Fibroblast of skin of right quadriceps (primary cell): ENCODE results near the gene MRPL43.
"Not testable (repeated sequence)": the region's sequence is repeated elsewhere in the genome, so short reads cannot be mapped to it uniquely, and the experiment has no call there.

Source experiments
- DNase-seq: peaks from one replicate; pipeline ENCODE4 v3.0.0-alpha.2; 2013

MRPL43 gene

DNA sequence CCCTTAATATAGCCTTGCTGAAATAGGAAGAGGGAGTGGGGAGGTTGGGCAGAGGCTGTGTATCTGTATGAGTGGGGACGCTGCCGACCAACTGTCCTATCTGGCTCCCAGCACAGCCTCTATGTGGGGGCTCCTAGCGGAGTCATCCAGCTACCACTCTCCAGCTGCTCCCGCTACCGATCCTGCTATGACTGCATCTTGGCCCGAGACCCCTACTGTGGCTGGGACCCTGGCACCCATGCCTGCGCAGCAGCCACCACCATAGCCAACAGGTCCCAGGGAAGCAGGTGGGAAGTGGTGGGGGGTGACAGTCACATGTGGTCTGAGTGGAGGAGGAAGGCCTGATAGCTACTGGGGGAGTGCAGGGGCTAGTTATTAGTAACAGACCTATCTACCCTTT lies 6.6 kb downstream of the MRPL43 start:
- DNase-seq, result no peak

DNA sequence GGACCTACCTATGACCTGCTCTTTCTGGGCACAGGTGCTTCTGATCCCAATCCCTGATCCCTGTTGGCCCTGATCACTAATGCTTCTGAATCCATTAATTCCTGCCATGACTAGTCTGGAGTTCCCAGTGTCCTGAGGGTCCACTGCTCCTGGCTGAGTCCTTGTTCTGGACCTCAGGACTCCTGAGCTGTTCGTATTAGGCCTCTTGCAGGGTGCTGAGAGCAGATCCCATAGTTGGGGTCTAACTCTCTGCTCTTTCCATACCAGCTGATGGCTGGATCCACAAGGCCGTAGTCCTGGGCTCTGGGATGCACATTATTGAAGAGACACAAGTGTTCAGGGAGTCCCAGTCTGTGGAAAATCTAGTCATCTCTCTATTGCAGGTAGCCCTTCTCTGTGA lies 7.0 kb downstream of the MRPL43 start:
- no peak for DNase-seq

DNA sequence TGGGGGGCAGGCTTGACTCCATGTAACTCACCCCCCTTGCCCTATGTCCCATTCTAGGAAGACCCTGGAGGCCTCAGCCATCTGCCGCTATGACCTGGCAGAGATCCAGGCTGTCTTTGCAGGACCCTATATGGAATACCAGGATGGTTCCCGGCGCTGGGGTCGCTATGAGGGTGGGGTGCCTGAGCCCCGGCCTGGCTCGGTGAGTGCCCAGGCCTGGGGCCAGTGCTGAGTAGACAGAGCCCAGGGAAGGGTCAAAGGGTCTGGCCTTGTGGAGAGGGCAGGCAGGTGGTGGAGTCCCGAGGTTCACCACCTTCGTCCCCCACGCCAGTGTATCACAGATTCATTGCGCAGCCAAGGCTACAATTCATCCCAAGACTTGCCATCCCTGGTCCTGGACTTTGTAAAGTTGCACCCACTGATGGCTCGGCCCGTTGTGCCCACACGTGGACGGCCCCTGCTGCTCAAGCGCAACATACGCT lies 7.5 kb downstream of the MRPL43 start:
- DNase-seq, result no peak

DNA sequence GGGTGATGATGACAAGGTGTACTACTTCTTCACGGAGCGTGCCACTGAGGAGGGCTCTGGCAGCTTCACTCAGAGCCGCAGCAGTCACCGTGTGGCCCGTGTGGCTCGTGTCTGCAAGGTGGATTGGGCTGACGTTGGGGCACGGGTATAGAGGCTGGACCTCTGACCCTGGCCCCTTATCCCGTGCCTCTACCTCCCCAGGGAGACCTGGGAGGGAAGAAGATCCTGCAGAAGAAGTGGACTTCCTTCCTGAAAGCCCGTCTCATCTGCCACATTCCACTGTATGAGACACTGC lies 8.4 kb downstream of the MRPL43 start:
- DNase-seq, result no peak

DNA sequence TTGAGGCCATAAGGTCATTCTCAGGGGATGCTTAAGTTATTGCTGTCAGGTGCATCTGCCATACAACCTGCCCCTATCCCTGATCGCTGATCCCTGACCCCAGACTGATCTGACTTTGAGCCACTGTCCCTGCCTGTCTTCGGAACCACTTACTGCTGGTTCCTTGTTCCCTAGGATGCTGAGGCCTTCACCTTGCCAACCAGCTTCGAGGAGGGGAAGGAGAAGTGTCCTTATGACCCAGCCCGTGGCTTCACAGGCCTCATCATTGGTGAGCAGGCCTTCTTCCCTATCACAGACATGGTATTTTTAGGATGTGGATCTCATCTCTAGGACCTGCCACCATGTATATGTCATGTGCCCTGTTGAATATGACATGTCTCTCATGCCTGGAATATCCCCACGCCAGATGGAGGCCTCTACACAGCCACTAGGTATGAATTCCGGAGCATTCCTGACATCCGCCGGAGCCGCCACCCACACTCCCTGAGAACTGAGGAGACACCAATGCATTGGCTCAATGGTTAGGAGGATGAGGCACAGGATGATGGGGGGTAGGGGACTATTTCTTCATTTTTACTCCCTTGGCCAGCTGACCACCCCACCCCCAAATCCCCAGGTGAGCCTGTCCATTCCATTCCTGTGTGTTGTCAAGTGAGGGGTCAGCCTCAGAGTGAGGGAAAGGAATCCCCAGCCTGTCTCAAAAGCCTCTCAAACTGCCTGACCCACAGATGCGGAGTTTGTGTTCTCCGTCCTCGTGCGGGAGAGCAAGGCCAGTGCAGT lies 9.0 kb downstream of the MRPL43 start:
- DNase-seq, result no peak

DNA sequence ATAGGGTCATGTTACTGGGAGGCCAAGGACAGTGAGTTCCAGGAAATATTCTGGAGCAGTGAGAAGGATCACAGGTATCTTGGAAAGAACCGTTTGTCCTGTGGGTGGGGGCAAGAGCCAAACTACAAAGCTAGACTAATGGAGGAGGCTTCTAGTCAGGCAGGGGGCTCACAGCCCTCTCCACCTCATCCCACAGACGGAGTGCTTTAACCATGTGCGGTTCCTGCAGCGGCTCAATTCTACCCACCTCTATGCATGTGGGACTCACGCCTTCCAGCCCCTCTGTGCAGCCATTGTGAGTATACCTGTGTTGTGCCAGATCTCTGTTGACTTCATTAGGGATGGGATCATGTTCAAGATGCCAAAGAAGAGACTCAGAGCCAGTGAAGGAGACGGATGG lies 9.9 kb downstream of the MRPL43 start:
- DNase-seq, result no peak

DNA sequence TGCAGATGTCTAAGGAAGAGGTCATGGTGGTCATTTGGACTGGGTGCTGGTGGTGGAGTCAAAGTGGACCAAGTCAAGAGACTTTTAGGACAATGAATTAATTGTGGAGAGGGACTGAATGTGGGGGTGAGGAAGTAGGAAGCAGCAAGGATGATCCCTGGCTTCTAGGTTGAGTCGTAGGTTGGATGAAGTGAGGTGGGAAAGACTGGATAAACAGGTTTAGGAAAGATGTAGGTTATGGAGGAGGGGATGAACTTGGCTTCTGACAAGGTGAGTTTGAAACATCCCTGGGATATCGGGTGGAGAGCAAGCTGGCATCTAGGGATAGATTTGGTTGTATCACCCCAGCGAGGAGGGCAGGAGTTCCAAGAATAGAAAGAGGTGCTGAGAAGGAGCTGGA lies 10.4 kb downstream of the MRPL43 start:
- DNase-seq, result no peak

DNA sequence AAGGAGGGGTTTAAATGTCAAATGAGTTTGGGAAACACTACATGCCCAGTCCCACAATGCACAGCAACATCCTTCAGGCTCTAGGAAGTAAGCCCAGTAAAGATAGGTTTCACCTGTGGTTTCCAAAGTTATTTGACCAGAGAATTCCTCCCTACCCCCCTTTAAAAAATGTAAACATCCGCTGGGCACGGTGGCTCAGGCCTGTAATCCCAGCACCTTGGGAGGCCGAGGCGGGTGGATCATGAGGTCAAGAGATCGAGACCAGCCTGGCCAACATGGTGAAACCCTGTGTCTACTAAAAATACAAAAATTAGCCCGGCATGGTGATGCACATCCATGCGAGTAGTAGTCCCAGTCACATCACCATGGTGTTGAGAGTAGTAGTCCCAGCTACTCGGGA lies 11.9 kb downstream of the MRPL43 start:
- not testable (repeated sequence) for DNase-seq

DNA sequence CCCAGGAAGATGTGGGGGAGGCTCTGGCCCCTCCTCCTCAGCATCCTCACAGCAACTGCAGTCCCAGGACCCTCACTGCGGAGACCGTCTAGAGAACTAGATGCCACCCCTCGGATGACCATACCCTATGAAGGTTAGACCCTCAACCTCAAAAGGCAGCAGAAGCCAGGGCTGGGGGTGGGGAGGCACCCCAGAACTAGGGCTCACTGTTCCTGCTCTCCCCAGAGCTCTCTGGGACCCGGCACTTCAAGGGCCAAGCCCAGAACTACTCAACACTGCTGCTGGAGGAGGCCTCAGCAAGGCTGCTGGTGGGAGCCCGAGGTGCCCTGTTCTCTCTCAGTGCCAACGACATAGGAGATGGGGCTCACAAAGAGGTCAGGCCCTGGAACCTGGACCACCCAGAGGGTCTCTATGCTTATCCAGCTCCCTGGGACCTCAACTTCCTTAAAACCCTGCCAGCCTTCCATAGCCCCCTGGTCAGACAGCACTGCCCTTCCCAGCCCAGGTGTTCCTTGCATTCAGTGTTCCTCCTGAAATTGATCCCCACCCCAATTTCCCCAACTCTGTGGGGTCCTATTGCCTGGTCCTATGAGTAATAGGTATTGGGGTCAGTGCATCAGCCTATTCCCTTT lies 14.3 kb downstream of the MRPL43 start:
- no peak for DNase-seq

DNA sequence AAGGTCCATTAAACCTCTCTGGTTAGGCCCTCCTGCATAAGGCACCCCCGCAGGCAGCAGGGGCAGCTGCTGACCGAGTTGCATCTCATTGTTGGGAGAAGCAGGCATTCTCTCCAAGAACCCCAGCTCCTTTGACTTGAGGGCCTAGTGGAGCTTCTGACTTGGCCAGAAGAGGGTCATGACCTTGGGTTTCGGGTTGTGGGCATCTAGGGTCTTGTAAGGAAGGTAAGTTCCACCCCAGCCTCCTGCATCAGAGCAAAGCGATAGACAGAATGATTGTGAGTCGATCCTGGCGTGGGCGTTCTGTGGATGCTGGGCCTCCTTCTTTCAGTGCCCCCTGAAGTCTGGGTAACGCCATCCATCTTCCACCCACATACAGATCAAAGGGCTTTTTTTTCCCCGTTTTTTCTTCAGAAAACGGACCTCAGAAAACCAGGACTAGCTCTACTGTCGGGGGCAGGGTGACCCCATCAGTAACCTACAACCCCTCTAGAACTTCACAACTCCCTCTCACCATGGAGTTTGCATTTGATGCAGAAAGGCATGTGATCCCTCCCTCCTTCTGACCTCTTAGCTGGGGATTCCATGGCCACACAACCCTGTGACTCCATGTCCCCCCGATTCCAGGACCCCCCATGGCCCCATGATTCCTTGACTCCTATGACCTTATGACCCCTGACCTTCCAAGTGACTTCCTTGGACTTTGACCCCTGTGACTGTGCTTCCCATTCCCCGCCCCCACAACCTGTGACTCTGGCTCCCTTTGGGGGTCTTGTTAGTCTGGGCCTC lies 15.0 kb downstream of the MRPL43 start:
- no peak for DNase-seq

DNA sequence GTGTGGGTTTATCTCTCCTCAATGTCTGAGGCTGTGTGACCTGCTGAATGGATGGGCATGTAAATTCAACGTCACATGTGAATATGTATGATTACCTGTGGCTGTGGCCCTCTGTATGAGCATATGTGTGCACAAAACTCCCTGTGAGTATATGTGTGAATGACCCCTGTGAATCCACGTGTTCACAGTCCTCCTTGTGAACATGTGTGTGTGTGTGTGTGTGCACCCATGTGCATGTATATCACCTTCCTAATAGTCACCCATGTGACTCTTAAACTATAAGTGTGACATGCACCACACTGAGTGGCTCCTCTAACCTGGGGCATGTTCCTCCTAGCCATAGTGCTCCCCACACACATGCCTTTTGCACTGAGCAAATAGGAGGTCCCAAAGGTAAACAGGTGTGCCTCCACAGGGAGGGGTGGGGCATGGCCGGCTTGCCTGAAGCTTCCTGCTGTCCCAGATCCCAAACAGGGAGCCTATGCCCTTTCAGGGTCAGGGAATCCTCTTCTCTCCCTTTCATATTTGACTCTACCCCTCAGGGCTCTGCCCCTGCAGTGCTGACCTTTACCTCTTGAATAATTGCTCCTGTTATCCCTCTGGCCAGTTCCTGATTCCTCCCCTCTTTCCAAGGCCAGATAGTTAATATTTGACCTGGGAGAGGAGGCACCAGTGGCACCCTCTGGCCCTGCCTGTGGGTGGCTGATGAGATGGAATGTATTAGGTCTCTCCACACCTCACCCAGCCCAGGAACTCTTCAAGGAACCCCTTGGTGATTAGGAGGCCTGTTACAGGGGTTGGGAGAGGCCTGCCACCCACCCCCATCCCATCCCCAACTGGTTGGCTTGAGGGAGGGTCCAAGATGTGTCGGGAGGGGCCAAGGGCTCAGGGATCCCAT lies 16.1 kb downstream of the MRPL43 start:
- DNase-seq, result no peak

DNA sequence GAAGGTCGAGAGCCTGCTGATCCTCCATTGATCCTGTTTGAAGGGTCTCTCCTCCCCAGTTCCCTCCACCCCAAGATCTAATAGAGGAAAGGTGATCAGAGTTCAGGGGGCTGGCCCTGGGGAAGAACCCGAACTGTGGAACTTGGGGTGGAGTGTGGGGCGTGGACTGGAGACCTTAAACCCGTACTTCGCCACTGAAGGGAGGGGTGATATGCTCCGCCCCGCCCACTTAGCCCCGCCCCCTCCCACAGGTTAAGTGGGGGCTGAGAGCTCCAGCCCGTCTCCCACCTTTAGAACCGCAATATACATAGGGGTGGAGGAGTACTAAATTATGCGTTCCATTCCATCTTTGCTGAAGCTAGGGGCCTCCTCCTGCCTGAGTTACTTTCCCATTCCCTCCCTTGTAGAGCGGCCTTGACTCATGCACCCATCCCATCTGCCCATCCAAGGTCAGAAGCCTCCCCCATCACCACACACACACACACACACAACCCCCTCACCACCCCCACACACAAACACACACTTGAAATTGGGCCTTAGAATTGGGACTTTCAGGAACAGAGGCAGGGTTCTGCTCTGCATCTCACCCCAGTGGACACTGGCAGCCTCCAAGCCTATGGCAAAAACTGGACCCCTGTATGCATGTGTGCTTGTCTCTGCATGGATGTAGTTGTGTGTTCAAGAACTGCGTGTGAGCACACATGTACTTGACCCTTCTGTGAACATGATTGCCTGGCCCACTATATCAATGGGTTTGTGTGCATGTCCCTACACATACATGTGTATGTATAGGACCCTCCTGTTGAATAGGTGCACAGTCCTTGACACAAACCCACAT lies 17.0 kb downstream of the MRPL43 start:
- no peak for DNase-seq

DNA sequence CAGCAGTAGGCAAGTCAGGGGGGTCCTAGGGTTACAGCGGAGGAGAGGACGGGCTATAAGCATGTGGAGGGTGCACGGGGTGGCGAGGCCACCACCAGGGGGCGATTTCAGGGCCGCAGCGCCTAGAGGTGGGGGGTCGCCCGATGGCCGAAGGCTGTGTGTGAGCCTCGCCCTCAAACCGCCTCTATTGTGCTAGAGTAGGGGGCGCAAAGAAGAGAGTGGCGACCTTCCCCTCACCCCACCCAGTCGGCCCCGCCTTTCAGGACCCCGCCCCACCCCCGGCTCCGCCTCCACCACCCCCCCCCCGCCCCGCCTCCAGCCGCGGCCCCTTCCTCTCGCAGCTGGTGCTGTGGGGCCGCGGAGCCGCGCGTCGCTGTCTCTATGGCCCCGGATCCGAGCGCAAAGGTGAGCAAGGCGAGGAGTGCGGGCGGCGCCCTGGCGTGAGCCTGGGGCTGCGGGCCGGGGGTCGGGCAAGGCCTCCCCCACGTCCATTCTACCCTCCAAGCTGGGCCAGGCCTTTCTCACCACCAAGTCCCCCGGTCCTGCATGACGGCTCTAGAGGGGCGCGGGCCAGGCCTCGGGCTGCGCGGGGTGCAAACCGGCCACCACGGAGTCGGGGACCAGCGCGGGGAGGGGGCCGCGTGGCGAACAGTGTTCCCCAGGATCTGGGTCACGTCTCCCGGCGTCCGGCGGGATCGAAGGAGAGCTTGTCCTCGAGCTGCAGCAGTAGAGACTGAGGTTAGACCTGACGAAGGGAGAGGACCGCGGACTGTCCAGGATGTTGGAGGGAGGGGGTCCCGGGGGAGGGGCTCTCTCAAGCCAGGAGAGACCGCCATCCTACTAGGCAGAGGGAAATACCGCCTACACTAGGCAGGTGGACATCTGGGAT lies 17.9 kb downstream of the MRPL43 start, which contains the start of gene SEMA4G:
SEMA4G (plus strand) TSS at position 318 of the 889 bp plus-strand sequence. CDS start 3,409 bp downstream, outside the sequence.
- DNase-seq, result no peak

DNA sequence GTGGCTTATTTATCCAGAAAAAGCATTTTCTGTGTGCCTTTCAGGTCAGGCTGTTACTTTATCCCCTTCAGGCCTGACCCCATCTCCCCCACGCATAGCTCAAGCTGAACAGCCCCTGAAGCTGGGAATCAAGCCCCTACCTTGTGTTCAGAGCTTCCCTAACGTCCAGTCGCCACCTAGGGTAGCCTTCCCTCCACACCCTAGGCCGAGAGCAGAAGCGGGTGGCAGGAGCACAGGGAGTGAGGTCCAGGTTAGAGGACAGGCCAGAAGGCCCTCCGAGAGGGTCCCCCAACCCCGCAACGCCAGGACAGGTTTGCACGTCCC lies 18.5 kb downstream of the MRPL43 start:
- no peak for DNase-seq

DNA sequence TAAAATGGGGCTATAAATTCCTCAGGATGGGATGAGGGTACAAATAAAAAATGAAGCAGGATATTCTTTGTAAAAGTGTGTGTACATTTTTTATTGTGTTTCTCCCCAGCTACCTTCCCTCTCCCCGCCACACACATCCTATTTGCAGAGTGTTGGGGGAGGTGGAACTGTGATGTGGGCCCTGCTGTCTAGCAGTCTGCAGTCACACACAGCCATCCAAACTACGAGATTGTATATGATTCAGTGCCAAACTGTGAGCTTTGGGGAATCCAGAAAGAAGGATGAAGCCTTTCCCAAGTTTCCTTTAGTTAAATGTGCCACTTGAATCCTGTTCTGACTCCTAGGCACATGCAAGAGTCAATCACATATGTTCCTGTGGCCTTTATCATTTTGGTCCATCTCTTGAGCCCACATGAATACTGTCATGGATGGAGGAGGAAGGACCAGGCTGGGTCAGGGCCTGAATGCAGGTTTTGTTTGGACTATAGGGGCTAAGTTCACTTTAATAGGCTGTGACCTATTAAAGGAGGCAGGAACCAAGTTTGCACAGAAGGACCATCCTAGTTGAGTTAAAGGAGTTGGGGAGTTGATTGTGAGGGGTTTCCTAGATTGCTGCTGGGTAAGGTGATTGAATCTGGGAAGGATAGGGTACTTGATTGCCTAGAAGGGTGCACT lies 19.1 kb downstream of the MRPL43 start:
- DNase-seq, result no peak

DNA sequence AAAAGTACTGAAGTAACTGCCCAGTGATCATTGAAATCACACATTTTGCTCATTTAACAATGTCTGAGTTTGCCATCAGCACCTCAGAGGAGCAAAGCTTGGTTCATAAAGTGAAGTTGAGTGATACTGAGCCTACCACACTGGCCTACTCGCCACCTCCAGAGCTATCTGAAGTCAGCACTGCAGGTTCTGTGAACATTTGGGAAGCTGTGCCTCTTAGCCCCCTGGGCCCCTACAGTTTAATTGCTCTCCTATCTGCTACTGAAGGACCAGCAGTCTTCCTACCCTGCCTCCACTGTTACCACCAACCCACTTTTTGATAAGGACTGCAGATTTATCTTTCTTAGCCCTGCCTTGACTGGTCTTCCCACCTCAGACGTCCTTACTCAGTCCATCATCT lies 20.0 kb downstream of the MRPL43 start:
- no peak for DNase-seq

DNA sequence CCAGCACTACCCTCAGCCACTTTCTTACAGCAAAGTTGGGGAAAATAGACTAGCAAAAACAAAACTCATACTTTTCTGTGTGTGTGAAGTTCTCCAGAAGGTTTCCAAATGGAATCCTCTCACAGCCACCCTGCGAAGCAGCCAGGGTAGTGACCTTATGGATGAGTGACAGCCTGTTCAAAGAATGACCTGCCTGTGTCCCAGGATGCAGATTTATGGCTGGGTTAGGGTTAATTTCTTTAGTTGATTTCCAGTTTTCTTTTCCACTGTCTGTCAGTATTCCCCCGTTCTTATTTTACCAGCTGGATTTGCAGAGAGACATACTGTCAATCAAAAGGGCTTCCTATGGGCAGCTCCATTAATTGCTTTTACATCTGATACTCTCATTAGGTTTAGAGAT lies 20.4 kb downstream of the MRPL43 start:
- no peak for DNase-seq

DNA sequence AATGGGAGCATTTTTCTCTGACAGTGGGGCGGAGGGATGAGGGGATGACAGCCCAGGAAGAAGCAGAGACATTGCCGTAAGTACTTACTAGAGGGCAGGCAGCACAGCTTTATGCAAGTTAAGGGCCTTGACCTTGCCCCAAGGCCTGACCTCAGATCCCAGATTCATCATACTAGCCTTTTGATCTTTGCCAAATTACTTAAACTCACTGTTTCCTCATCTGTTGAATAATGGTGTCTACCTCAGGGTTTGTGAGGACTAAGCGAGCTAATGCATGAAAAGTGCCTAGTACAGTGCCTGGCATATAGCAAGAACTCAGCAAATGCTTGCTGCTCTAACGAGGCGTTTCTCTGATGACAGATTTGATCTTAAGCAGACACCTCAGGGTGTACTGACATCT lies 21.5 kb downstream of the MRPL43 start:
- no peak for DNase-seq

DNA sequence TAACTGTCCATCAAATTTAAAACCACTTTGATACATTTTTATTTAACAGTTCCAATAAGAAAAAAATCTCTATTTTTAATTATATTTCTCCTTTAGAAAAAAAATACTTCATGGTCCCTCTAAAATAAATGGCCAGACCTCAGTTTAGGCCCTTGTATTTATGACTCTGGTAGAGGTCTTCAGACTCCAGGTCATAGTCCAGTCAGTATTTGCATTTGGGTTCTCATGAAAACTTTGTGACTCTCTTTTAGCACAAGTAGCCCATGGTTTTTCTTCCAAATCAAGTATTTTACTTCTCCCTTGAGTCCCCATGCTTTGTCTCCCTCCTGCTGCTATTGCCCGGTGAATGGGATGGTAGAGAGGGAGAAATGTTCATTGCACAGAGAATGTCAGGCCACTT lies 23.5 kb downstream of the MRPL43 start:
- no peak for DNase-seq

DNA sequence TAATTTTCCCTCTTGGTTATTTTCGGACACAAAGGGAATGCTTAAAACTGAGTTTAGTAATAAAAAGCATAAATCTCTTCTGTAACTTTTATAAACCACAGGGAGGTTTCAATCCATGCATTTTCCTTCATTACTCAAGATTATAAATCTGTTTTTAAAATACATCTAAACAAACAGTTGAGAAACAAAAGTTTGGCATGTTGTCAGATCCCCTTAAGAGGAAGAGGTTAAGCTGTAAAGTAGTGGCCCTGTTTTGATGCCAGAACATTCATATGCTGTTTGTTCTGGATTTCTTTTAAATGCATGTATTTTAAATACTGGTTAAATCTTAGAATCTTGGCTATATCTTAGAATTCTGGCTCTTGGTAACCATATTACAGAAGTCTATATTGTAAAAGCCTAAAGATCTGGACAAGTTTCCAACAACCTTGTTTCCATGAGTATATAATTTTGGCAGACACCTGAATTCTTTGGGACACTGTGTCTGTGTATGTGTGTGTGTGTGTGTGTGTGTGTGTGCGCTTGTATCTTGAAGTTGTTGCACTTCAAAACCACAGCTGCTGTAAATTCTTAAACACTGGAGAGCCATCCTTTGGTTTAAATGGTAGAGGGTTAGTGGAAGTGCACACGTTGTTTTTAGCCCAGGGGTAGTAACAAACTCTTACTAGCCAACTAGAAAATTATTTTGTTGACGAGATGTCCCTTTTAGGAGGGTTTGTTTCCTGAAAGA lies 24.8 kb downstream of the MRPL43 start:
- no peak for DNase-seq
